GM10266 (cell line): ENCODE data around the gene NUP98.
"Not testable (repeated sequence)": the region's sequence is repeated elsewhere in the genome, so short reads cannot be mapped to it uniquely, and the experiment has no call there.

Source experiments
- DNase-seq: peaks from one replicate; pipeline ENCODE4 v3.0.0; 2012; ENCODE audit errors: extremely low spot score
- CTCF ChIP-seq: IDR thresholded peaks from 2 replicates; pipeline ENCODE4 v1.5.1; 2012; ENCODE audit warnings: mild to moderate bottlenecking, low read depth; ENCODE audit not compliant: control insufficient read depth, insufficient read depth; ENCODE audit errors: missing control alignments

Gene NUP98

GRCh38 chr11:3796801-3797328 lies 489 bp downstream of the NUP98 start:
- no peak for TF ChIP-seq CTCF
- DNase-seq = no peak

GRCh38 chr11:3796346-3796745 lies 1.0 kb downstream of the NUP98 start:
- no peak for DNase-seq
- no peak for TF ChIP-seq CTCF

GRCh38 chr11:3796002-3796311 lies 1.4 kb downstream of the NUP98 start:
- DNase-seq = no peak
- no peak for TF ChIP-seq CTCF

GRCh38 chr11:3795131-3796001 lies 2.0 kb downstream of the NUP98 start:
- no peak for TF ChIP-seq CTCF
- DNase-seq = no peak

GRCh38 chr11:3794387-3794786 lies 3.0 kb downstream of the NUP98 start:
- not testable (repeated sequence) for DNase-seq

GRCh38 chr11:3786781-3787428 lies 10.4 kb downstream of the NUP98 start:
- TF ChIP-seq CTCF = no peak
- DNase-seq = no peak

- no peak for TF ChIP-seq CTCF
- no peak for DNase-seq
Measured at GRCh38 chr11:3783611-3784010, 13.7 kb downstream of the NUP98 start.
